HepG2 (cell line): Measurements from ENCODE around the gene SHLD1. TPM values are rescaled to one million over a fixed set of nuclear protein-coding genes. Genes with fewer than 3 reads are reported as not detected.

ENCODE experiments used
- AGO2 ChIP-seq: fragments of 200-400 bp; formaldehyde crosslinking; optimal IDR thresholded peaks from 2 replicates; pipeline ENCODE3; 2017; ENCODE audit warnings: mild to moderate bottlenecking, low read depth, low read length, moderate library complexity
- CREM ChIP-seq, 2 experiments: sonication (generic) in 1 of 2; formaldehyde crosslinking in 1 of 2; IDR thresholded peaks; 2 replicates each; pipeline versions ENCODE4 v1.4.0 to v1.6.1; 2016 to 2020; ENCODE audit warnings: antibody characterized with exemption in 1 of 2, mild to moderate bottlenecking in 1 of 2, missing genetic modification reagents in 1 of 2
- ETV6 ChIP-seq: sonication (generic); formaldehyde crosslinking; conservative IDR thresholded peaks from 2 replicates; pipeline ENCODE4 v1.4.0; 2020; ENCODE audit warnings: missing genetic modification reagents
- HOXA5 ChIP-seq: sonication (generic); formaldehyde crosslinking; IDR thresholded peaks from 2 replicates; pipeline ENCODE4 v1.4.0; 2020; ENCODE audit warnings: missing genetic modification reagents
- JARID2 ChIP-seq: sonication (generic); formaldehyde crosslinking; IDR thresholded peaks from 2 replicates; pipeline ENCODE4 v1.8.1; 2023; ENCODE audit warnings: missing genetic modification reagents, inconsistent platforms; ENCODE audit not compliant: insufficient replicate concordance
- KLF12 ChIP-seq: sonication (generic); formaldehyde crosslinking; IDR thresholded peaks from 2 replicates; pipeline ENCODE4 v1.4.0; 2020; ENCODE audit warnings: missing genetic modification reagents, borderline replicate concordance
- KMT2B ChIP-seq: IDR thresholded peaks from 2 replicates; pipeline ENCODE4 v1.6.1; 2016; ENCODE audit warnings: missing genetic modification reagents, missing compliant biosample characterization
- NRL ChIP-seq: sonication (generic); formaldehyde crosslinking; IDR thresholded peaks from 2 replicates; pipeline ENCODE4 v1.5.0; 2020; ENCODE audit warnings: missing genetic modification reagents, mild to moderate bottlenecking, moderate library complexity, borderline replicate concordance
- PCBP2 ChIP-seq: fragments of 200-400 bp; formaldehyde crosslinking; optimal IDR thresholded peaks from 2 replicates; pipeline ENCODE3; 2018; ENCODE audit warnings: low read length, low read depth; ENCODE audit not compliant: poor library complexity, severe bottlenecking
- POLR2A ChIP-seq, 2 experiments: IDR thresholded peaks; 2 replicates each; pipeline ENCODE4 v1.6.1; 2011; ENCODE audit warnings: low read depth in 2 of 2, low read length in 2 of 2, mild to moderate bottlenecking in 1 of 2, moderate library complexity in 1 of 2; ENCODE audit not compliant: insufficient read depth in 1 of 2
- RBFOX2 ChIP-seq: fragments of 200-400 bp; formaldehyde crosslinking; IDR thresholded peaks from 2 replicates; pipeline ENCODE4 v1.6.1; 2017; ENCODE audit warnings: low read depth, mild to moderate bottlenecking, low read length
- RFX1 ChIP-seq: fragments of 450-650 bp; IDR thresholded peaks from 2 replicates; pipeline ENCODE4 v1.6.1; 2017
- SALL1 ChIP-seq: sonication (generic); formaldehyde crosslinking; IDR thresholded peaks from 2 replicates; pipeline ENCODE4 v1.8.0; 2022; ENCODE audit warnings: mild to moderate bottlenecking, missing genetic modification reagents
- TAF1 ChIP-seq: sonication (generic); formaldehyde crosslinking; IDR thresholded peaks from 2 replicates; pipeline ENCODE4 v1.4.0; 2020; ENCODE audit warnings: missing genetic modification reagents
- ZBTB20 ChIP-seq: sonication (generic); formaldehyde crosslinking; IDR thresholded peaks from 2 replicates; pipeline ENCODE4 v1.8.1; 2023; ENCODE audit warnings: missing genetic modification reagents, low read depth, mild to moderate bottlenecking, borderline replicate concordance
- ZNF460 ChIP-seq: sonication (generic); formaldehyde crosslinking; IDR thresholded peaks from 2 replicates; pipeline ENCODE4 v1.5.1; 2020; ENCODE audit warnings: missing genetic modification reagents, mild to moderate bottlenecking, borderline replicate concordance
- ZNF558 ChIP-seq: sonication (generic); formaldehyde crosslinking; IDR thresholded peaks from 2 replicates; pipeline ENCODE4 v1.9.0; 2022; ENCODE audit warnings: mild to moderate bottlenecking, missing genetic modification reagents, borderline replicate concordance
- polyA plus RNA-seq, 8 experiments: library from polyadenylated mRNA; depleted of rRNA in 3 of 8; stranded (reverse) in 7 of 8; unstranded in 1 of 8; fragments of >200 nt; fragmentation: Illumina TruSeq in 4 of 8; extraction: Trizol in 4 of 8; gene quantifications; 2 replicates each; pipeline versions ENCODE4 v1.2.1 to v1.2.3, GENCODE V29; 2011 to 2016; ENCODE audit warnings: low read depth in 4 of 8, missing spikeins in 1 of 8, mixed read lengths in 1 of 8; ENCODE audit not compliant: insufficient read depth in 1 of 8
- total RNA-seq, 5 experiments: library from RNA; depleted of rRNA; stranded (reverse); fragments of >200 nt; fragmentation: Illumina TruSeq; extraction: Trizol; gene quantifications; 2 replicates each; pipeline ENCODE4 v1.2.3, GENCODE V29; 2016; ENCODE audit warnings: low read depth in 1 of 5
- TF ChIP-seq, protein P1 (sequence below): sonication (generic); formaldehyde crosslinking; conservative IDR thresholded peaks from 2 replicates; pipeline ENCODE4 v1.8.0; 2022; ENCODE audit warnings: mild to moderate bottlenecking, moderate library complexity, missing genetic modification reagents
- TF ChIP-seq, protein P2 (sequence below): sonication (generic); formaldehyde crosslinking; IDR thresholded peaks from 2 replicates; pipeline ENCODE4 v1.8.0; 2022; ENCODE audit warnings: mild to moderate bottlenecking, missing genetic modification reagents, moderate library complexity
- TF ChIP-seq, protein P3 (sequence below): sonication (generic); formaldehyde crosslinking; IDR thresholded peaks from 2 replicates; pipeline ENCODE4 v1.5.0; 2020; ENCODE audit warnings: missing genetic modification reagents, mild to moderate bottlenecking, borderline replicate concordance
- TF ChIP-seq, protein P4 (sequence below): sonication (generic); formaldehyde crosslinking; IDR thresholded peaks from 2 replicates; pipeline ENCODE4 v1.5.1; 2020; ENCODE audit warnings: mild to moderate bottlenecking, missing genetic modification reagents, moderate library complexity
- TF ChIP-seq, protein P5 (sequence below): sonication (generic); formaldehyde crosslinking; IDR thresholded peaks from 2 replicates; pipeline ENCODE4 v1.8.1; 2022; ENCODE audit warnings: mild to moderate bottlenecking, missing genetic modification reagents

The SHLD1 gene
- total and polyA plus RNA-seq, 2 of the 13 experiments (the other 11 are each of a cell fraction or from before 2014, with no cell fraction given) = 8.9 to 10.0 TPM

DNA sequence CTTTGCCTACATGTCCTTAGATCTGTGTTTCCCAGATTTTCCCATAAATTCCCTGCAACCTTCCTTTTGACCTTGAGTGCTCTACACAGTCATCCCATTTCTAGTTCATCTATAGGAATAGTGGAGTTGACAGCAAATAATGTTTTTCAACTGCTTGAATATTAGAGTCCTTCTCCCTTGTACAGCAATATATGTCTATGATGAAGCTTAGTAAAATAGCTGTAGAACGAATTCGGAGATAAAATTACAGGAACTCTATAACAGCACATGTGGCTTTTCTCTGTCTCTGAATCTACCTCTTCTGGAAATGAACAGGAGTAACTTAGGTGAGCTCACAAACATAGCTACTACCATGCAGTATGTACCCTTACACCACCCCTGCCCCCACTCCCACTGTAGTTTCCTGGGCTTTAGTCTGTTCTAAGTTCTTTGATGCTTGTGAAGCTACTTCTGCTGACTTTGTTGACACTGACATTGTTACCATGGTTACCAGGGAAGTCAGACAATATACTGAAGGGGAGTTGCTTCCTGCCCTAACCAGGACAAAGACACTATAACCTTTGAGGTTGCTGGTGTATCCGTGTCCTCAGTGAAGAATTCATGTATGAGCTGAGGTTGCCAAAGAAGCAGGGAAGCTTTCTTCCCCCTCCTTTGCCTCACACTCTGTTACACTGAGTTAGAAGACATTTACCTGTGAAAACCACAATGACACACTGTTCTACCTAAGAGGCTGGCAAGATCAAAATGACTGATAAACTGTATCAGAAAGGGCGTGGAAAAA, 35.8 kb upstream of the SHLD1 start (continued):
- TF ChIP-seq ZNF460 (CRISPR knock-in tag) (no peak), NRL (CRISPR knock-in tag) (no peak), ZNF558 (CRISPR knock-in tag) (no peak), CREM (IDR thresholded peaks at IDR 0.05) (peak; percentile 51; the same call in 1 of the 2 replicates), CREM (CRISPR knock-in tag; IDR thresholded peaks at IDR 0.05) (no peak), RFX1 (peak; percentile 98), HOXA5 (CRISPR knock-in tag) (no peak), ETV6 (CRISPR knock-in tag) (no peak), KLF12 (CRISPR knock-in tag) (no peak), TAF1 (CRISPR knock-in tag) (no peak), KMT2B (0 out of 2 replicates have a peak, but pooled peaks have one; percentile 41), SALL1 (CRISPR knock-in tag) (0 out of 2 replicates have a peak, but pooled peaks have one; percentile 21), AGO2 (no peak), JARID2 (CRISPR knock-in tag) (peak; percentile 45), ZBTB20 (CRISPR knock-in tag) (no peak), RBFOX2 (no peak), PCBP2 (no peak), POLR2A (IDR thresholded peaks at IDR 0.05; ENCODE audit: insufficient read depth in 1 of 2, low read depth in 2 of 2, low read length in 2 of 2) (0 out of 4 replicates have a peak, but pooled peaks of 1 of the 2 experiments have one; percentile 19)
- TF ChIP-seq, protein P1, sequence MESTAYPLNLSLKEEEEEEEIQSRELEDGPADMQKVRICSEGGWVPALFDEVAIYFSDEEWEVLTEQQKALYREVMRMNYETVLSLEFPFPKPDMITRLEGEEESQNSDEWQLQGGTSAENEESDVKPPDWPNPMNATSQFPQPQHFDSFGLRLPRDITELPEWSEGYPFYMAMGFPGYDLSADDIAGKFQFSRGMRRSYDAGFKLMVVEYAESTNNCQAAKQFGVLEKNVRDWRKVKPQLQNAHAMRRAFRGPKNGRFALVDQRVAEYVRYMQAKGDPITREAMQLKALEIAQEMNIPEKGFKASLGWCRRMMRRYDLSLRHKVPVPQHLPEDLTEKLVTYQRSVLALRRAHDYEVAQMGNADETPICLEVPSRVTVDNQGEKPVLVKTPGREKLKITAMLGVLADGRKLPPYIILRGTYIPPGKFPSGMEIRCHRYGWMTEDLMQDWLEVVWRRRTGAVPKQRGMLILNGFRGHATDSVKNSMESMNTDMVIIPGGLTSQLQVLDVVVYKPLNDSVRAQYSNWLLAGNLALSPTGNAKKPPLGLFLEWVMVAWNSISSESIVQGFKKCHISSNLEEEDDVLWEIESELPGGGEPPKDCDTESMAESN (CRISPR knock-in tag) = 0 out of 2 replicates have a peak, but pooled peaks have one; percentile 41
- TF ChIP-seq, protein P2, sequence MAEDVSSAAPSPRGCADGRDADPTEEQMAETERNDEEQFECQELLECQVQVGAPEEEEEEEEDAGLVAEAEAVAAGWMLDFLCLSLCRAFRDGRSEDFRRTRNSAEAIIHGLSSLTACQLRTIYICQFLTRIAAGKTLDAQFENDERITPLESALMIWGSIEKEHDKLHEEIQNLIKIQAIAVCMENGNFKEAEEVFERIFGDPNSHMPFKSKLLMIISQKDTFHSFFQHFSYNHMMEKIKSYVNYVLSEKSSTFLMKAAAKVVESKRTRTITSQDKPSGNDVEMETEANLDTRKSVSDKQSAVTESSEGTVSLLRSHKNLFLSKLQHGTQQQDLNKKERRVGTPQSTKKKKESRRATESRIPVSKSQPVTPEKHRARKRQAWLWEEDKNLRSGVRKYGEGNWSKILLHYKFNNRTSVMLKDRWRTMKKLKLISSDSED = no peak
- TF ChIP-seq, protein P3, sequence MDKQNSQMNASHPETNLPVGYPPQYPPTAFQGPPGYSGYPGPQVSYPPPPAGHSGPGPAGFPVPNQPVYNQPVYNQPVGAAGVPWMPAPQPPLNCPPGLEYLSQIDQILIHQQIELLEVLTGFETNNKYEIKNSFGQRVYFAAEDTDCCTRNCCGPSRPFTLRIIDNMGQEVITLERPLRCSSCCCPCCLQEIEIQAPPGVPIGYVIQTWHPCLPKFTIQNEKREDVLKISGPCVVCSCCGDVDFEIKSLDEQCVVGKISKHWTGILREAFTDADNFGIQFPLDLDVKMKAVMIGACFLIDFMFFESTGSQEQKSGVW (CRISPR knock-in tag) = no peak
- TF ChIP-seq, protein P4, sequence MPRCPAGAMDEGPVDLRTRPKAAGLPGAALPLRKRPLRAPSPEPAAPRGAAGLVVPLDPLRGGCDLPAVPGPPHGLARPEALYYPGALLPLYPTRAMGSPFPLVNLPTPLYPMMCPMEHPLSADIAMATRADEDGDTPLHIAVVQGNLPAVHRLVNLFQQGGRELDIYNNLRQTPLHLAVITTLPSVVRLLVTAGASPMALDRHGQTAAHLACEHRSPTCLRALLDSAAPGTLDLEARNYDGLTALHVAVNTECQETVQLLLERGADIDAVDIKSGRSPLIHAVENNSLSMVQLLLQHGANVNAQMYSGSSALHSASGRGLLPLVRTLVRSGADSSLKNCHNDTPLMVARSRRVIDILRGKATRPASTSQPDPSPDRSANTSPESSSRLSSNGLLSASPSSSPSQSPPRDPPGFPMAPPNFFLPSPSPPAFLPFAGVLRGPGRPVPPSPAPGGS = peak; percentile 67; the same call in 1 of the 2 replicates
- TF ChIP-seq, protein P5, sequence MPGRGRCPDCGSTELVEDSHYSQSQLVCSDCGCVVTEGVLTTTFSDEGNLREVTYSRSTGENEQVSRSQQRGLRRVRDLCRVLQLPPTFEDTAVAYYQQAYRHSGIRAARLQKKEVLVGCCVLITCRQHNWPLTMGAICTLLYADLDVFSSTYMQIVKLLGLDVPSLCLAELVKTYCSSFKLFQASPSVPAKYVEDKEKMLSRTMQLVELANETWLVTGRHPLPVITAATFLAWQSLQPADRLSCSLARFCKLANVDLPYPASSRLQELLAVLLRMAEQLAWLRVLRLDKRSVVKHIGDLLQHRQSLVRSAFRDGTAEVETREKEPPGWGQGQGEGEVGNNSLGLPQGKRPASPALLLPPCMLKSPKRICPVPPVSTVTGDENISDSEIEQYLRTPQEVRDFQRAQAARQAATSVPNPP (CRISPR knock-in tag) = no peak
